ENCODE data around the gene TNFRSF1B.

TNFRSF1B gene

DNA sequence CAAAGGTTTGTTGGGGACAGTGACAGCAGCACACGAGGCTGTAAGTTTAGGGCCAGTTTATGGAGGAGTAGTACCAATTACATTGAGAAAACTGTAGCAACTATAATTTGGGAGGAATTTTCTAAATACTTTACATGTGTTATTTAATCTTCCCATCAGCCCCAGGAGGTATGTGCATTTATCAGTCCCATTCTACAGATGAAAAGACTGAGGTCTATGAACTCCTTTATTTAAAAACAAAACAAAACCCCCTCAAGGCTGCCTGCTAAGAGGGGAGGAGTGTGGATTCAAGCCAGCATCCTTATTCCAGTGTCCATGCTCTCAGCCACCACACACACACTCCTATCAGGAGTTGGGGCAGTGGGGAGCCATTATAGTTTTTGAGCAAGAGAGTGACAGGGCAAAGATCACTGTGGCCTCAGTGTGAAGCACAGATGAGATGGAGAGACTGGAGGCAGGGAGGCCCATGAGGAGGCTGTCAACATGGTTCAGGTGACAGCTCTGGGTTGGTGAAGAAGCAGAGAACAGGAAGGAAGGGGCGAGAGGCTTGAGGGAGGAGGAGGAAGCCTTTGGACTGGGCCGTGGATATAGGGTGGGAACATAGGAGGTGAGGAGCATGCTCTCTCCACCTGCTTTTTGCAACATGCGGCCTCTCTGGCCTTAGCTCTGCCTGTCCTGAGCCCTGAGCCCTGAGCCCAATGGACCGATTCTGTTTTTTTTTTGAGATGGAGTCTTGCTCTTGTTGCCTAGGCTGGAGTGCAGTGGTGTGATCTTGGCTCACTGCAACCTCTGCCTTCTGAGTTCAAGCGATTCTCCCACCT, 9.7 kb downstream of the TNFRSF1B start:
- DNase-seq: no peak

DNA sequence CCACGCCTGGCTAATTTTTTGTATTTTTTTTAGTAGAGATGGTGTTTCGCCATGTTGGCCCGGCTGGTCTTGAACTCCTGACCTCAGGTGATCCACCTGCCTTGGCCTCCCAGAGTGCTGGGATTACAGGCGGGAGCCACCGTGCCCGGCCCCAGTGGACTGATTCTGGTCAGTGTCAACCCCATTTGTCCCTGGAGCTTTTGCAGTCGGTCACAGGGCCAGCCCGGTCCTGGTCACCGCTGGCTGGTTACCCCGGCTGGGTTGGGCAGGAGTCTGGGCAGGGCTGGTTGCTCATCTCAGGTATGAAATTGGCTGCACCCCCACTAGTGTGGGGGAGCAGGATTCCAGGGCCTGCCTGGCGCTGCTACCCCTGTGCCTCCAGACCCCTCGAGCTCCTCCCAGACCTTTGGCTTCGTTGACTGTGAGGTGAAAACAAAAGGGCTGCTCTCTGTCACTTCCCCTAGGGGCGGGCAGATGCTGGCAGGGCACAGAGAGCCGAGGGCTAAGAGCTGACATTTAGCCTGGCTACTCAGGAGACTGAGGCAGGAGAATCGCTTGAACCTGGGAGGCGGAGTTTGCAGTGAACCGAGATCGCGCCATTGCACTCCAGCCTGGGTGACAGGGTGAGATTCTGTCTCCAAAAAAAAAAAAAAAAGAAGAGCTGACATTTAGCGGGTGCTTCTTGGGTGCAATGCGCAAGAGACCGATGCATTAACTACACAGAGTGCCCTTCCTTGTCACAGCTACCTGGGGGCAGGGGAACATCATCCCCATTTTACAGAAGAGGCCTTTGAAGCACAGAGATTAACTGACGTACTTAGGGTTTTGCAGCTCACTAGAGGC, 10.6 kb downstream of the TNFRSF1B start:
- DNase-seq: no peak

GRCh38 chr1:12177999-12178441, 11.2 kb downstream of the TNFRSF1B start:
- DNase-seq: peak; percentile 17

GRCh38 chr1:12178511-12178910, 11.7 kb downstream of the TNFRSF1B start:
- DNase-seq: no peak

GRCh38 chr1:12179111-12179519, 12.3 kb downstream of the TNFRSF1B start:
- DNase-seq: no peak

GRCh38 chr1:12179676-12180075, 12.9 kb downstream of the TNFRSF1B start:
- no peak for DNase-seq

DNA sequence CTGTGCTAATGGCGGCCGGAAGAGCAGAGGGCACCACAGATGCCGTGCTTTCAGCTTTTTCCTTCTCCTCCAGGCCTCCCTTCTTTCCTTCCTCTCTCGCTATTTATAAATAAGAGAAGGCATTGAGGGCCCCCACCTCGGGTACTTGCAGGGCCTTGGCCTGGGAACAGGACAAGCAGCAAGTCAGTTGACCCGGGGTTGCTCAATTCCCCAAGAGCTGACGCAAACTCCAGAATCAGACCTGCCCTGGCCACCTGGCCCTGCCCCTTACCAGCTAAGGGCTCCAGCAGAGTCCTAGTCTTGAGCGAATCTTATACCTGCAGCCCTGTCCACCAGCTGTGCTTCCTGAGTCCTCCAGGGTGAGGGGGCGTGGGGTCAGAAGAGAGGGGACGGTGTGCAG, 13.5 kb downstream of the TNFRSF1B start:
- no peak for DNase-seq

DNA sequence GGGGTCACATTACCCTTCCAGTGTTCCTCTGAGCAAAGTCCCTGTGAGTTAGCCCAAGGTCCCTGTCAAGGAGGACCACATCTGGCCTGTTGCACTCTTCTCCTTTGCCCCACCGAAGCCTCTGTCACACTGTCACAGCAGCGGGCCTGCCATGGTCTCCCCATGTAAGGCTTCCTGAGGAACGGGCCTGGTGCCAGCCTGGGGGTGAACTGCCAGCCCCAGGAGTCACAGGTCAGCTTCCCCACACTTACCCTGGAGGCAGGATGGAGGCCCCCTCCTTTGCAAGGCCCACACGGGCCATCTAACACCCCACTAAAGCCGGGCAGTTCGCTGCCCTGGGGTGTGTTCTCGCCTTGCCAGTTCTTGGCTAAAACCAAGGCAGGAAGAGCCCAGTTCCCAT, 14.1 kb downstream of the TNFRSF1B start:
- DNase-seq: no peak

DNA sequence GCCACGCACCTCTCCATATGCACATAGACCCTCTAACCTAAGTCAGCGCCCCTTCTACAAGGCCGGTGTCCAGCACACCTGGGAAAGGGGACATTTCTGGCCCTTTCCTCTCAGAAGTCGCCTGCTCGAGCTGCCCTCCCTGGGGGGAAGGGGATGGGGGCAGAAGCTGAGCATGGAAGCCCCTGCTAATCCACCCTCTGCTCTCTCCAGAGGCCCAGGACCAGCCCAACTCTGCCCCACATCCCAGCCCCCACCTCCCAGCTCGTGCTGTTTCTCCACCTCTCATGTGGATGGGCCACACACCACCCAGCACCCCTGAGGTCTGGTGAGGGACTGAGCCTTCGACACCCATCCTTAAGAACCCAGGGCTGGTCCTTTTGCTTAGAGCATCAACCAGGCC, 14.8 kb downstream of the TNFRSF1B start:
- DNase-seq: no peak

- DNase-seq: no peak
These were observed 15.7 kb downstream of the TNFRSF1B start for GRCh38 chr1:12182410-12182984.

DNA sequence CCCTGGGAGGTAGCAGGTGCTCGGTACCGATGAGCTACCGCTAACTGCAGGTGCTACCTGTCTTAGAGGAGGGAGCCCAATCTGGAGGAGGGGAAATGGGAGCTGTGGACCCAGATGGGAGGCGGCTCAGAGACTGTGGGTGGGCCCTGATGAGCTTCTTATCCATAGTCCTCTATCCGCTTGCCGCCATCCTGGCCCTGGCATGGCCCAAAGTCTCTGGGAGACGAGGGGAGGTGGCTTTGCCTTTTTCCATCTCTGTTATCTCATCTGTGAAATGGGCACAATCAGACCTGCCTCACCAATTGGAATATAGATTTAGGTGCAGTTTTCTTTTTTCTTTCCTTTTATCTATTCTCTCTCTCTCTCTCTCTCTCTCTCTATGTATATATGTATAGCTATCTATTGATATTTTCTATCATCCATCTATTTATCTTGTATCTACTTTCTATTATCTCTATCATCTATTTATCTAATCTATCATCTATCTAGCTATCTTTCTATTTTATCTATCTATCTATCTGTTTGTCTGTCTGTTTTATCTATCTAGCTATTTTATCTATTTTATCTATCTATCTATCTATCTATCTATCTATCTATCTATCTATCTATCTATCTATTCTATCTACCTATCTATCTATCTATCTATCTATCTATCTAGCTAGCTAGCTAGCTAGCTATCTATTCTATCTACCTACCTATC, 16.5 kb downstream of the TNFRSF1B start:
- DNase-seq: no peak

- DNase-seq: peak; percentile 17
These were observed 17.4 kb downstream of the TNFRSF1B start for GRCh38 chr1:12184008-12184681.

DNA sequence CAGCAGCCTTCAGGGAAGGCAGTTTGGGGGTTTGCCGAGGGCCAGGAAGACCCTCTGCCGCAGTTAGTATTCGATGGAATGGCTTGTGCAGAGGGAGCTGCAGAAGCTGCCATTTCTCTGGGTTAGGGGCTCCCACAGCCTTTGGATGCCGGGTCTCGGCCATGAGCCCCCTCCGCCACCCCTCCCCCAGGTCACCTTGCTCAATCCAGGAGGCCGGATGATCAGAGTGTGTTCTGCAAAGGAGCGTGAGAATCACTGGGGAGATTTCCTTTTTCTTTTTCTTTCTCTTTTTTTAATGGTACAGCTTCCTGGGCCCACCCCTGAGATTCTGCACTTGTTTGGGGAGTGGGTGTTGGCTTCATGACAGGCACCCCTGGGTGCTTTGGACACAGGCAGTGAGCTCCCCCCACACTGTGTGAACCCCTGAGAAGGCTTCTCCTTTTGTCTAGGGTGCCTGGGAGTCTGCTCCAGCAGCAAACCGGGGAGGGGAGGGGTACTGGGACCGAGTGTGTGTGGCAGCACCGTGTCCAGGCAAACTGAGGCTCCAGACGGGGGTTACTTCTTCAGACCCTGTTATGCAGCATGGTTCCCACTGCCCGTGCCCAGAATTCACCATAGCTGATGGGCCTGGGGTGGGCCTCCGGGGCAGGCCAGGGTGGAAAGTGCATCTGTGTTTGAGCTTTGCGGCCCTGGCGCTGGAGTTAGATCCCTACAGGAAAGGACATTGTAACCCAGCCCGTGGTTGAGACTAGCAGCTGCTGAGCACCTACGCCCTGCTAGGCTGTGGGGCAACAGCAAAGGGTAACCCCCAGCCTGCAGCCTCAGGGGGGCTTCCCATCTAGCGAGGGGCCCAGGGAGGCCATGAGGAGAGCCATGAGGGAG, 18.5 kb downstream of the TNFRSF1B start:
- DNase-seq: no peak

DNA sequence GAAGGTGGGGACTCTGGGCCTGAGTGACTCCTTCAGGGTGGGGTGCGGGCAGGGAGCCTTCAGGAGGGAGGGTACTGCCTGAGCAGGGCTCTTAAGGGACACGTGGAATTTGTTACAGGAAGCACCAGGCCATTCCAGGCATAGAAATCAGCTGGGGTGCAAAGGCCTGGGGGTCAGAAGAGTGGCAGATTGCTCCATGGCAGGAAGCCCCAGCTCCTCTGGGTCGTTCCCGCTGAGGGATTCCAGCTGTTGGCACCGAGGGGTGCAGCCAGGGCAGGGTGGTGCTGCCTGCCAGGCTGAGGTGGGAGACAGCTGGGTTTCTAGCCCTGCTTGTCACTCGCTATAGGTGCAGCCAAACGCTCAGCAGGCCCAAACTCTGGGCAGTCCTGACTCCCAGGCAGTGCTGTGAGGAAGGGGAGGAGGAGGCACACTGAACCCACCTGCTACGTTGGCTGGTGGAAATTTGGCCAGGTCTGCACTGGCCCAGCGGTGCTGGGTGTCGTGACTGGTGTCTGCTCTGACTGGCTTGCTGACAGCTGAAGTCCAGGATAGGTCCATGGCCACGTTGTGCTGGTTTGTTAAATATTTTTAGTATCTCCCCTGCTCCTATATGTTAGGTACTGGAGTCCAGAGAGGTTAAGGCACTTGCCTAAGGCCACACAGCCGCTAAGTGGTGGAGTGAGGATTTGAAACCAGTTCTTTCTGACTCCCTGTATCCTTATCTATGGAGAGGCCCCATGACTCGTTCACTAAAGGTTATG, 19.3 kb downstream of the TNFRSF1B start:
- no peak for DNase-seq

- DNase-seq: no peak
These were observed 19.8 kb downstream of the TNFRSF1B start for GRCh38 chr1:12186679-12186985.

DNA sequence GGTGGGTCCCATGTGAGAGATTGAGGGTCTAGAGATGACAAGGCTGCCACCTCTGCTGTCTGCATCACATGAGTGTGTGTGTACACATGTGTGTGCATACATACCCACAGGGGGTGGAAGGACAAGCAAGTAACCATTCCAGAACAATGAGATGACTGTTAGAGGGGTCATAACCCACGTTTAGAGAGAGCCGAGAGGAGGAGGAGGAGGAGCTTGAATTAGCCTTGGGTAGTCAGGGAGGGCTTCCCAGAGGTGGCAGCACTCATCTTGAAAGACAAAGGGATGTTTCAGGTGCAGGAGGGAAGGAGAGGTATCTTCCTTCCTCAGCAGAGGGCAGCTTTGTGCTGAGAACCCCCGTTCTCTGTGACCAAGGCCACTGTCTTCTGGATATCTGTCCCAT, 21.3 kb downstream of the TNFRSF1B start:
- DNase-seq: no peak

GRCh38 chr1:12188657-12189327, 22.0 kb downstream of the TNFRSF1B start:
- no peak for DNase-seq

DNA sequence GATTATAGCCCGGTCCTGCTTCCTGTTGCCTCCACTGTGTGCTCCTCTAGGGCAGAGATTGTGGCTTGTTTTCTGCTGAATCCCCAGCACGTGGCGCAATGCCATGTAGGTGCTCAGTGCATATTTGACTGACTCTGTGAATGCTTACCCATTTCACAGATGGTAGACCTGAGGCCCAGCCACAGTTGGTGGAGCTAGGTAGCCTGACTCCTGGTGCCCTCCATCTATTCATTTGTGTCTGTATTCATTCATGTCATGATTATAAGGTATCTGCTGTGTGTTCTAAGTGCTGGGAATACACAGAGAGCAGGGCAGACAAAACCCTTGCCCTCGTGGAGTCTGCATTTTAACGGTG, 22.5 kb downstream of the TNFRSF1B start:
- DNase-seq: no peak

DNA sequence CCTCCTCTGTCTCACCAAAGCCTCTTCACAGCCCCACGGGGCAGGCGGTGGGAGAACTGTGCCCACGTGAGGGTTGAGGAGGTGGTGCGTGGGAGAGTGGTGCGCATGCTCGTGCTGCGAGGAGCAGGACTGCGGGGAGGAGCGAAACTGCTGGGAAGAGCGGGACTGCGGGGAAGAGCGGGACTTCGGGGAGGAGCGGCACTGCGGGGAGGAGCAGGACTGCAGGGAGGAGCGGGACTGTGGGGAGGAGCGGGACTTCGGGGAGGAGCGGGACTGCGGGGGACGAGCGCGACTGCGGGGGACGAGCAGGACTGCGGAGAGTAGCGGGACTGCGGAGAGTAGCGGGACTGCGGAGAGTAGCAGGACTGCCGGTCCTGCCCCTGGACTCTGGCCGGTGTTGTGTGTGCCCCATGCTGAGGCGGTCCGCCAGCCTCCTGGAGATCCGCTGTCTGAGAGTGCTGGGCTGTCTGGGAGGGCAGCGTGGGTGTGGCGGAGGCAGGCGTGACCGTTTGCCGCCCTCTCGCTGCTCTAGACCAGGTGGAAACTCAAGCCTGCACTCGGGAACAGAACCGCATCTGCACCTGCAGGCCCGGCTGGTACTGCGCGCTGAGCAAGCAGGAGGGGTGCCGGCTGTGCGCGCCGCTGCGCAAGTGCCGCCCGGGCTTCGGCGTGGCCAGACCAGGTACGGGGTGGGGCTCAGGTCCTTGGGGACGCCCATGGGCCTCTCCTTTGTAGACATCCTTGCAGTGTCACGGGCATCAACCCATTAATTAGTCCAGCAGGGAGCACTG, 24.6 kb downstream of the TNFRSF1B start:
- DNase-seq: no peak
